Stomach smooth muscle (tissue), 2 donors: ENCODE results near the gene GPC5.

Experiments
- H3K27ac ChIP-seq: one replicate; pipeline ENCODE4 v1.7.0; 2013; ENCODE audit warnings: mild to moderate bottlenecking, low read length, inconsistent platforms
- H3K27me3 ChIP-seq, 2 donors: one replicate each; pipeline ENCODE4 v1.7.0; 2013; ENCODE audit warnings: low read length in 2 of 2; ENCODE audit not compliant: insufficient read depth in 2 of 2, control insufficient read depth in 1 of 2
- H3K36me3 ChIP-seq, 2 donors: one replicate each; pipeline ENCODE4 v1.7.0; 2013; ENCODE audit warnings: low read length in 2 of 2; ENCODE audit not compliant: control insufficient read depth in 2 of 2, insufficient read depth in 2 of 2
- H3K4me1 ChIP-seq: one replicate; pipeline ENCODE4 v1.7.0; 2013; ENCODE audit warnings: low read length; ENCODE audit not compliant: control insufficient read depth, insufficient read depth
- H3K4me3 ChIP-seq, 2 donors: one replicate each; pipeline ENCODE4 v1.7.0; 2013; ENCODE audit warnings: low read length in 2 of 2
- H3K9ac ChIP-seq, 2 donors: one replicate each; pipeline ENCODE4 v1.7.0; 2013; ENCODE audit warnings: low read length in 2 of 2, mild to moderate bottlenecking in 1 of 2
- H3K9me3 ChIP-seq, 2 donors: one replicate each; pipeline ENCODE4 v1.7.0; 2013; ENCODE audit warnings: low read length in 2 of 2; ENCODE audit not compliant: control insufficient read depth in 2 of 2
- donor health status: healthy.
- donor health status: Pancreatic carcinoma.

Gene GPC5

GRCh38 chr13:91534996-91535395 is 136.6 kb downstream of the GPC5 start:
- Histone ChIP-seq H3K4me1 (no peaks in the 10 kb centered on the region), H3K9me3 (no peaks in the 10 kb centered on the region), H3K36me3 (no peaks in the 10 kb centered on the region), H3K27me3 (no peaks in the 10 kb centered on the region), H3K4me3 (no peak overlapping the region), H3K9ac (no peak overlapping the region), H3K27ac (no peak overlapping the region)

GRCh38 chr13:91537376-91537775 is 139.0 kb downstream of the GPC5 start:
- Histone ChIP-seq H3K9ac (no peak overlapping the region), H3K36me3 (no peaks in the 10 kb centered on the region), H3K4me1 (no peaks in the 10 kb centered on the region), H3K4me3 (no peak overlapping the region), H3K9me3 (no peaks in the 10 kb centered on the region), H3K27ac (no peak overlapping the region), H3K27me3 (no peaks in the 10 kb centered on the region)

- H3K4me1 ChIP-seq, result no peaks in the 10 kb centered on the region
- H3K27me3 ChIP-seq, result no peaks in the 10 kb centered on the region
- no peaks in the 10 kb centered on the region for H3K36me3 ChIP-seq
- H3K27ac ChIP-seq, result no peak overlapping the region
- H3K4me3 ChIP-seq, result no peak overlapping the region
- H3K9me3 ChIP-seq, result no peaks in the 10 kb centered on the region
- H3K9ac ChIP-seq, result no peak overlapping the region
Observed at GRCh38 chr13:91539286-91540157, 141.1 kb downstream of the GPC5 start.

- H3K4me3 ChIP-seq, result no peak overlapping the region
- no peaks in the 10 kb centered on the region for H3K27me3 ChIP-seq
- no peaks in the 10 kb centered on the region for H3K9me3 ChIP-seq
- no peaks in the 10 kb centered on the region for H3K4me1 ChIP-seq
- H3K36me3 ChIP-seq, result no peaks in the 10 kb centered on the region
- H3K27ac ChIP-seq, result no peak overlapping the region
- no peak overlapping the region for H3K9ac ChIP-seq
Observed at GRCh38 chr13:91540158-91540736, 141.8 kb downstream of the GPC5 start.

- Histone ChIP-seq H3K4me1 (no peaks in the 10 kb centered on the region), H3K9ac (no peak overlapping the region), H3K4me3 (no peak overlapping the region), H3K27me3 (no peaks in the 10 kb centered on the region), H3K9me3 (no peaks in the 10 kb centered on the region), H3K27ac (no peak overlapping the region), H3K36me3 (no peaks in the 10 kb centered on the region)
Observed at GRCh38 chr13:91544723-91545122, 146.3 kb downstream of the GPC5 start.

GRCh38 chr13:91546900-91547299 is 148.5 kb downstream of the GPC5 start:
- Histone ChIP-seq H3K27ac (no peak overlapping the region), H3K4me1 (no peaks in the 10 kb centered on the region), H3K9ac (no peak overlapping the region), H3K27me3 (no peaks in the 10 kb centered on the region), H3K4me3 (no peak overlapping the region), H3K9me3 (no peaks in the 10 kb centered on the region), H3K36me3 (no peaks in the 10 kb centered on the region)

- Histone ChIP-seq H3K27ac (no peak overlapping the region), H3K27me3 (no peaks in the 10 kb centered on the region), H3K4me1 (no peaks in the 10 kb centered on the region), H3K4me3 (no peak overlapping the region), H3K36me3 (no peaks in the 10 kb centered on the region), H3K9me3 (no peaks in the 10 kb centered on the region), H3K9ac (no peak overlapping the region)
Observed at GRCh38 chr13:91553584-91553983, 155.2 kb downstream of the GPC5 start.

GRCh38 chr13:91554101-91554500 is 155.7 kb downstream of the GPC5 start:
- H3K27me3 ChIP-seq, result no peaks in the 10 kb centered on the region
- no peaks in the 10 kb centered on the region for H3K4me1 ChIP-seq
- H3K9ac ChIP-seq, result no peak overlapping the region
- no peaks in the 10 kb centered on the region for H3K36me3 ChIP-seq
- H3K27ac ChIP-seq, result no peak overlapping the region
- no peaks in the 10 kb centered on the region for H3K9me3 ChIP-seq
- H3K4me3 ChIP-seq, result no peak overlapping the region

GRCh38 chr13:91557328-91558090 is 159.1 kb downstream of the GPC5 start:
- Histone ChIP-seq H3K9ac (no peak overlapping the region), H3K36me3 (no peaks in the 10 kb centered on the region)

GRCh38 chr13:91563799-91564198 is 165.4 kb downstream of the GPC5 start:
- no peaks in the 10 kb centered on the region for H3K27me3 ChIP-seq
- H3K9me3 ChIP-seq, result no peaks in the 10 kb centered on the region
- H3K9ac ChIP-seq, result no peak overlapping the region
- H3K36me3 ChIP-seq, result no peaks in the 10 kb centered on the region
- H3K4me1 ChIP-seq, result no peaks in the 10 kb centered on the region
- H3K27ac ChIP-seq, result no peak overlapping the region
- no peak overlapping the region for H3K4me3 ChIP-seq

More at GRCh38 chr13:91557328-91558090, 159.1 kb downstream of the GPC5 start:
- Histone ChIP-seq H3K9me3 (no peaks in the 10 kb centered on the region), H3K27ac (no peak overlapping the region), H3K4me1 (no peaks in the 10 kb centered on the region), H3K4me3 (no peak overlapping the region), H3K27me3 (no peaks in the 10 kb centered on the region)
